Loucy (cell line): ENCODE measurements around the gene ATP13A4.

Source experiments
- CTCF ChIP-seq: fragments of 200-600 bp; sonication (generic); conservative IDR thresholded peaks from 2 replicates; pipeline ENCODE4 v1.5.1; 2014; ENCODE audit warnings: mild to moderate bottlenecking, antibody characterized with exemption, low read length
- EZH2phosphoT487 ChIP-seq: fragments of 200-600 bp; IDR thresholded peaks from 2 replicates; pipeline ENCODE4 v1.6.1; 2018; ENCODE audit warnings: antibody characterized with exemption, mild to moderate bottlenecking, moderate library complexity, borderline replicate concordance

- TF ChIP-seq CTCF (no peak), EZH2phosphoT487 (no peak)
Observed at GRCh38 chr3:193451902-193452301, 102.8 kb downstream of the ATP13A4 start.
